ENCODE results near the gene TAS1R3.

TAS1R3 gene

DNA sequence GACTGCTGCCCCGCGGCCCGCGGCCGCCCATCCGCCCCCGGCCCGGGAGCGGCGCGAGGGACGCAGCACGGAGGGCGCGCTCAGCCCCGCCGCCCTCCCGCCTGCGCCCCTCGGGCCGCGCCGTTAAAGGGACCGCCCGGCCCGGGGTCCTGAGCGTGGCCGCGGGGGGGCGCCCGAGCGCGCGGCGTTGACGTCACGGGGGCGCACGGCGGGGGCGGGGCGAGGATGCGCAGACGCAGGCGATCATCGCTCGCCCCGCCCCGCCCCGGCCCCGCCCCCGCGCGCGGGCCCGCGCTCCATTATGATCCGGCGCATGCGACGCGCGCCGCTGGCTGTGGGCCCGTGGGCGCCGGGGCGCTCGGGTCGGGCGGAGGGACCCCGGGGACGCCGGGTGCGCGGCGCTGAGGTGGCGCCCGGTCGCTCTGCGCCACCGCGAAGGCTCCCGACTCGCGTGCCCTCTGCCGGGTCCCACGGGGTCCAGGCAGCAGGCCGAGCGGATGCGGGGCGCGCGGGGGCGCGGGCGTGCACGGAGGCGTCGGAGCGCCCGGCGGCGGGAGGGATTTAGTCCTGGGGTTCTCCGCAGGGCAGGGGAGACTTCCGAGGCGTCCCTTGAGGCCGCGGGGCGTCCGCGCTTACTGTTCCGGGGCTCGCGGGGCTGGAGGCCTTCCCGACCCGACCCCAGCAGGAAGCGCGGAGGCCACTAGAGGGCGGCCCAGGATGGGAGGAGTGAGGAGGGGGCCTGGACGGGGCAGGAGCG lies 18.4 kb downstream of the TAS1R3 start, which contains the start of gene DVL1:
Gene DVL1 (minus strand): TSS at position 163 of the 757 bp plus-strand sequence. CDS start 353 bp downstream, outside the sequence.
- in situ Hi-C loops (cut with MboI; ENCODE audit: low sequenced_read_pairs) = no loop called here

DNA sequence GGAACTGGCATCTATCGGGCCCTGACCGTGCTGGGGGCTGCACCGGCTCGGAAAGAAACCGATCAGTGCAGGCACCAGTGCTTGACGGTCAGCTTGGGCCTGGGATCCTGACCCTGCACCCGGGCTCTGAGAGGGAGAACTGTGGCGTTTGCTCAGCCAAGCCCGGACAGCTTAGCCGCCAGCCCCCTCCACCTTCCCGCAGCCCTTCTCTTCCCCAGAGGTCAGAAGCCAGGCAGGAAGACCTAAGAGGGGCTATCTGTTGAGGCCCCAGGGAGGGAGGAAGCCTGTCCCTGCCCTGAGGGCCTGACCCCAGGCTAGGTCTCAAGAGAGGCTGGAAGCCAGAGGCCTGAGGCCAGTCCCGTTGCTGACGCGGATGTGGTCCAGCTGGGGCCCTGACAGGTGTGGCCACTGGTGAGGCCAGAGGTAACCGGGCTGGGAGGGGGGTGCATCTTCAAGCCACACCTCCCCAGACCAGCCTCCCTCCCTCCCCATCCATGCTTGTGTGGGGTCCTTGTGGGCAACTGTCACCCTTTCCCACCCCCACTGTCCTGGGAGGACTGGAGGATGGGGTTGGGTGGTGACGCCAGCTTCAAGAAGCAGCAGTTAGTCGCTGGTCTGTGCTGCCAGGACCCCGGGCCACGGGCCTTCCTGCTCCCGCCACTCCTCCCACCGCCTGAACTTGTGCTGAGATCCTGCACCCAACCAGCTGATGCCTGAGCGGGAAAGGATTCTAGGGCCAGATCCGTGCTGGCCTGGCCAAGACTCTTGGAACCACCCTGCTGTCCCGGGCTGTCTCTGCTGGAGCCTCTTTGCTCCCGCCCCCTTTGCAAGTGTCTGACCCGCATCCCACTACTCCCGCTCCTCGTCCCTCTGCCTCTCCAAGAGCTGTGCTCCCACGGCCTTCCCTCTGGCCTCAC lies 20.7 kb downstream of the TAS1R3 start:
- in situ Hi-C loops (cut with MboI; ENCODE audit: low sequenced_read_pairs) = no loop called here

DNA sequence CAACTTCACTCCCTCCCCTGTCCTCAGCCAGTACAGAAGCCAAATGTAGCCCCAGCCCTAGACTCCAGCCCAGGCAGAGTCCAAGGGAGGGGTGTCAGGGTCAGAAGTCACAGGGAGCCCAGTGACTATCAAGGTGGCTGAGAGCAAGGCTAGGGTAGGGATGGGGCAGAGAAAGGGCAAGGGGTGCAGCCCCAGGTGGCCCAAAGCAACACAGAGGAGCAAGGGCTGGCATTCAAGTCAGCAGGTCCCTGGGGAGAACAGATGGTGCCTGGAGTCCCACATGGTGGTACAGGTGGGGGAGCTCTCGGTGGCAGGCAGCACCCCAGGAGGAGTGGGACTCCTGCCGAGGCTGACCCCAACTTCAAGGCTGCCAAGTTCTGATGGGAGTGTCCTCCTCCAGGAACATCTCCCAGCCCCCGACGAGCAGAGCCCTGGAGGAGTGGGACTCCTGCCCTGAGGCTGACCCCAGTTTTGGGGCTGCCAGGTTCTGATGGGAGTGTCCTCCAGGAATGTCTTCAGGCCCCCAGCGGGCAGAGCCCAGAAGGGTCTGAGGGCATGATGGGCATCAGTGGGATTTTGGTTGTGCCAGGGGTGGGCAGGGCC lies 21.8 kb downstream of the TAS1R3 start:
- in situ Hi-C loops (cut with MboI; ENCODE audit: low sequenced_read_pairs) = no loop called here

DNA sequence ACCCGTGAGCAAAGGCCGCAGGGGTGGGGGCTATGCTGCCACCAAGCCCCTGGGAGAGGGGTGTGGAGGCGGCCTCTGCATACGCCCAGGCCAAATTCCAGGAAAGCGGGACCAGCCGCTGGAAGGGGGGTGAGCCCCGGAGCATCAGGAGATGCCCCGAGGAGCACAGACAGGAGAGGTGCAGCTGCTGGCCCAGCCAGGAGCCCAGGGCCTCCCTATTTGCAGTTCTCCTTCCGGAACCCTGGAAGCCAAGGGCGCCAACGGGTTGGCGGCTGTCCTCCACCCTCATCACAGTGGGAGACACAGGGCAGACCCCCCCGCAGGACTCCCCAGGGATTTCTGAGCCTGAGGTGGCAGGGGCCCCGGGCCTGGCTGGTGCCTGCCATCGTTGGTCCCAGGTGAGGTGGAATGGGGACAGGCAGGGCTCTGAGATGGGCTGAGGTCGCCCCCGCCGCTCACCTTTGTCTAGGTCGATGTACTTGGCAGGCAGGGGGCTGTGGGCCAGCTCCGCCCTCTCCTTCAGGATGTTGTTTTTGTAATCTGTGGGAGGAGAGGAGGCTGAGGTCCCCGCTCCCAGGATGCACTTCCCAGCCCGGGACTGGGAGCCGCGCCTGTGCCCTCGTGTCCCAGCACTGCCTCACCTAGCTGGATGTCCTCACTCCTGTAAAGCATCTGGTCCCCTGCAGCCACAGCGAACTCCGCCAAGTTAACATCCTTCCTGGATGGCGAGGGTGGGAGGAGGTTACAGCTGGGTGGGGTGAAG lies 22.5 kb downstream of the TAS1R3 start:
- in situ Hi-C loops (cut with MboI; ENCODE audit: low sequenced_read_pairs) = no loop called here

DNA sequence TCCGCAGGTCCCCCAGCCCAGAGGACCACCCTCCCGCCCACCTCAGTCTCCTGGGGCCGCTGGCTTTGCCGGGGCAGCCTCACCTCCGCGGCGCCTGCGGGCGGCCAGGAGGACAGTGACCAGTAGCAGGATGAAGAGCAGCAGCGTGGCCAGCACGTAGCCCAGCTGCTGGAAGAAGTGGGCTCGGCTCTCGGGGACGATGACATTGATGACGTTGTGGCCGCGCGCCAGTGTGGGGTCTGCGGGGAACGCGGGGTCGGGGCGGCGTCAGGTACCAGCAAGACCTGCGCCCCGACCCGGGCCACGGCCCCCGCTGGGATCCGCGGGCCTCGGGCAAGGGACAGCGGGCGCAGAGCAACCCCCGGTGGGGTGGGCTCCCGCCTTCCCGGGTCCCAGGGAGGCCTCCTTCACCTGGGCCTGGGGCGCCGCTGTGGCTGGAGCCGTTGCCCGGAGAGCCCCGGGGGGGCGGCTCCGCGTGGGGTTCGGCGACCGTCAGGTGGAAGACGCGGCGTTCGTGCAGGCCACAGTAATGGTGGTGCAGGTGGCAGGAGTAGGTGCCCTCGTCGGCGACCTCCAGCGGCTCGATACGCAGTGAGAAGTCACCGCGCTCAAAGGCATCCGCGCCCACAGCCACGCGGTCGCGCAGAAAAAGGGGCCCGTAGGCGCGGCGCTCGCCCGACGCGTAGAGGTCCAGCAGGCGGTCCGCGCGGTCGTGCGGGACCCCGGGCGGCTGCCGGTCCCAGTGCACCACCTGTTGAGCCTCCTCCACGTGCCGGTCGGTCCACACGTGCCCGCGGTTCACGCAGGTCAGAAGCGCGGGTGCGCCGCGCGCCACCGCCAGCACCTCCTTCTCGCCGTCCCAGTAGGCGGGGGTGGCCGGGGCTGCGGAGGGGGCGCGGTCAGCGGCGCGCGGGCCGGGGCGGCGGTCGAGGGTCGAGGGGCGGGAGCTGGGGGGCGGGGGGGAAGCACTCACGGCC lies 23.5 kb downstream of the TAS1R3 start:
- in situ Hi-C loops (cut with MboI; ENCODE audit: low sequenced_read_pairs) = no loop called here

DNA sequence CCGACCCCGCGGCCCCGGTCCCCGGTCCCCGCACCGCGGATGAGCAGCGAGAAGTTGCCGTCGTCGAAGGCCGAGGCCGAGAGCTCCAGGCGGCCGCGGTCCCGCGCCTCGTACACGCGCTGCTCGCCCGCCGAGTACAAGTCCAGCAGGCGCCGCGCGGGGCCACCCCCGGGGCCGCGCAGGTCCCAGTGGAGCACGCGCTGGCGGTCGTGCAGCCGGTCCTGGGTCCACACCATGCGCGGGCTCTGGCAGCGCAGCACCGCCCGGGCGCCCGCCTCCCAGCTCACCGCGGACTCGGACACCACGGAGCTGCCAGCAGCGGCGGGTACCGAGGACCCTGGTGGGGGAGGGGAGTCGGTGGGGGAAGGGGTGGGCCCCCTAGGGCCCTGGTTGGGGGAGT lies 24.3 kb downstream of the TAS1R3 start:
- in situ Hi-C loops (cut with MboI; ENCODE audit: low sequenced_read_pairs) = no loop called here

DNA sequence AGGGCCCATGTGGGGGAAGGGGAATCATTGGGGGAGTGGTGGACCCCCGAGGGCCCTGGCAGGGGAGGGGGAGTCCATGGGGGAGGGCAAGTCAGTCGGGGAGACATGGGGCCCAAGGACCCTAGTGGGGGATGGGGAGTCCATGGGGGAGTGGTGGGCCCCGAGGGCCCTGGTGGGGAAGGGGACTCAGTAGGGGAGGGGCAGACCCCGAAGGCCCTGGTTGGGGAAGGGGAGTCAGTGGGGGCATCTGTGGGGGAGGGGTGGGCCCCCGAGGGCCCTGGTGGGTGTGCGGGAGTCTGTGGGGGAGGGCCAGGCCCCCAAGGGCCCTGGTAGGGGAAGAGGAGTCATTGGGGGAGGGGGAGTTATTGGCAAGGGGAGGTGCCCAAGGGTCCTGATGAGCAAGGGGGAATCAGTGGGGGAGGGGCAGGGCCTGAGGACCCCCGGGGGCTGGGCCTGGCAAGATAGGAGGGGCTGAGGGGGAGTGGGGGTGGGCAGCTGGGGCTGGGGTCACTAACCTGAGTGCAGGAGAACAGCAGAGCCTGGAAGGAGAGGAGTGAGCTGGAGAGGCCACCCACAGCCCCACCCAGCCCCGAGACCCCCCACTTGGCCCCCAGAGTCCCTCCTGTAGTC lies 25.2 kb downstream of the TAS1R3 start:
- in situ Hi-C loops (cut with MboI; ENCODE audit: low sequenced_read_pairs) = no loop called here

DNA sequence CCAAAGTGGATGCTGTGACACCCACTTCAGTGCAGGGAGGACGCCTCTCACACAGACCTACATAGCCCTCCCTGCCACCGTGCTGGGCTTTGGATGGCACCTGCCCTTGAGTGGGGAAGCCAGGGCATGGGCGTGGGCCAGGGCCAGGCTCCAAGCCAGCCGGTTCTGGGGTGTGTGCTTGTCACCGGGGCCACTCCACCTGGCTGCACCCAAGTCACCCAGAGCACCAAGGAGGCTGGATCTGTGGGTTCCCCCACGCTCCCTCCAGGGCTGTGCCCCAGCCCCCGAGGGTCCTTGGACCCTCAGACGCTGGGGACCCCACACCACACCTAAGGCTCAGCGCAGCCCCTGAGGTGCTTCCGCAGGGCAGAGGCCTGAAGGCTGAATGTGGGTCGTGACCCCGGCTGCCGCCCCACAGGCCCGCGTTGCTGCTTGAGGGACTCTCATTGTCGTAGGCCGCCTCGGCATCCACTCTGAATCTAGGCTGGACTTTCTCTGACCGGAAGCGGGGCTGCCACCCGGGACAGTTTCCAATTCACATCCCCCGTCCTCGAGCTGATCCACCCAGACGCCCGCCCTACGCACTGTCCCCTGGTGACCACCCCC lies 25.8 kb downstream of the TAS1R3 start:
- in situ Hi-C loops (cut with MboI; ENCODE audit: low sequenced_read_pairs) = no loop called here

DNA sequence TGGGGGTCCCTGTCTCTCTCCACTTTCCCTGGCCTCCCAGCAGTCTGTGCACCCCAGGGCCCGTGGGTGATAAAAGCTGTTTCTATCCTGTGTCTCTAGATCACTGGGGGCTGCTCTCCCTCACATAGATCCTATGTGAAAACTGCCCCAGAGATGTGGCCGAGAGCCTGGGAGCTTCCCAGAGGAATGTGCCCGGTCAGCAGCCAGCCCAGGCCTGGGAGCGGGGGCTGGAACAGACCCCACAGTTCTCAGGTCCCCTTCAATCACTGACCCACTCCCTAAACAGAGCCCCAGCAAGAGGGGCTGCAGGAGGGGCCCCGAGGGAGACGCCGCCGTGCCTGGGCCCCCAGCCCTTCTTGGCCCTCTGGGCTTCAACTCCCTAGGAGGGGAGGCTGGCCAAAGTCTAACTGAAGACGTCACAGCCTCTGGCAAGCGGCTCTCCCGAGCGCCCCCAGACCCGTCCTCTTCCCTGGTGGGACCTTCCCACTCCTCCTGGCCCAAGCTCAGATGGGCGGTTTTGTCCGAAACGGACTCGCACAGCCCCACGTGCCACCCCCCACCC lies 26.9 kb downstream of the TAS1R3 start:
- in situ Hi-C loops (cut with MboI; ENCODE audit: low sequenced_read_pairs) = no loop called here

DNA sequence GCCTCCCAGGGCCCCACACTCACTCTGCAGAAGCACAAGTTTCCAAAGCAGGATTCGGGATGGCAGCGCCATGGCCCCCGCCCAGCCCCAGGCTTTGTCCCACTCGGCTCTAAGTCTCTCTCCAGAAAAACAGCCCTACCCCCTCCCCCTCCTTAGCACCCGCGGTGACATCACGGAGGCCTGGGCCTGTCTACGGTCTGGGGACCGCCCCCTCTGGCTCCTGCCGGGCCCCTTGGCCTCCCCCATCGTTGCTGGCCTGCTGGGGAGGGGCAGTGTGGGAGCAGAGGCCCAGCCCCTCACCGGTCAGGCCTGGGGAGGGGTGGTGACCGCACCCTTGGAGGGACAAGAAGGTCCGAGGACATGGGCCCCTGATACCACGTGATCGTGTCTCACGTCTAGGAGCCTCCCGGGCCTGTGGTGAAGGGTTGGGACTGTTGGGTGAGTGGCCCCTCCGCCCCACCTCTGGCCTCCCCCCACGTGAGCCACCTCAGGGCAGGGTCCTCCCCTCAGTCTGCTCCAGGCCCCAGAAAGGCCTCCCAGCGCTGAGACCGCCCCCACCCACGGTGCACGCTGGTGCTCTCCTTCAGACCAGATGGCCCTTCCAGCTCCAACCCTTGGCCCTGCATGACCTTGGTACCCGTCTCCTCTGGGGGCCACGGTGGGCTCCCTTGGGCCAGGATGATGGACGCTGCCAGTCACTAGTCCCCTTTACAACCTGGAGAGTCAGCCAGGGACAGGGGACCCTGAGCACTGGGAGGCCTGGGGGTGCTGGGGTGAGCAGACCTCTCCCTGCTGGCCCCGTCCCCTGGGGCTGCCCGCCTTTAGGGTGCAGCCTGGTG lies 27.6 kb downstream of the TAS1R3 start, which contains the start of gene MXRA8:
Gene MXRA8 (minus strand): TSS at position 123 of the 839 bp plus-strand sequence. CDS start 51 bp downstream, at position 72.
- in situ Hi-C loops (cut with MboI; ENCODE audit: low sequenced_read_pairs) = no loop called here

DNA sequence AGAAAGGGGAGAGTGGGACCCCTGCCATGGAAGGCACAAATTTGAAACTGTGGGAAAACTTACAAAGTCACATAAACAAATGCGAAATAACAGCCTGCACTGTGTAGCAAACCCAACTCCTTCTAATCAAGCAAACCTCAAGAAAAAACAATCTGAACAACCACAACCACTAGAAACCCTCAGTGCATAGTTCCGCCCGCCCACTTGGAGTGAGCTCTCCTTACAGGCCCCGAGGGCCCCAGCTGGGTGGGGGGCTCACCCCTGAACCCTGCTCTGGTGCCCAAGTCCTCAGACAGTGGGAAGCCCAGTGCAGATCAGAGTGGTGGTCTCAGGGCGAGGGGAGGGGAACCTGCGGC lies 28.2 kb downstream of the TAS1R3 start:
- in situ Hi-C loops (cut with MboI; ENCODE audit: low sequenced_read_pairs) = no loop called here

DNA sequence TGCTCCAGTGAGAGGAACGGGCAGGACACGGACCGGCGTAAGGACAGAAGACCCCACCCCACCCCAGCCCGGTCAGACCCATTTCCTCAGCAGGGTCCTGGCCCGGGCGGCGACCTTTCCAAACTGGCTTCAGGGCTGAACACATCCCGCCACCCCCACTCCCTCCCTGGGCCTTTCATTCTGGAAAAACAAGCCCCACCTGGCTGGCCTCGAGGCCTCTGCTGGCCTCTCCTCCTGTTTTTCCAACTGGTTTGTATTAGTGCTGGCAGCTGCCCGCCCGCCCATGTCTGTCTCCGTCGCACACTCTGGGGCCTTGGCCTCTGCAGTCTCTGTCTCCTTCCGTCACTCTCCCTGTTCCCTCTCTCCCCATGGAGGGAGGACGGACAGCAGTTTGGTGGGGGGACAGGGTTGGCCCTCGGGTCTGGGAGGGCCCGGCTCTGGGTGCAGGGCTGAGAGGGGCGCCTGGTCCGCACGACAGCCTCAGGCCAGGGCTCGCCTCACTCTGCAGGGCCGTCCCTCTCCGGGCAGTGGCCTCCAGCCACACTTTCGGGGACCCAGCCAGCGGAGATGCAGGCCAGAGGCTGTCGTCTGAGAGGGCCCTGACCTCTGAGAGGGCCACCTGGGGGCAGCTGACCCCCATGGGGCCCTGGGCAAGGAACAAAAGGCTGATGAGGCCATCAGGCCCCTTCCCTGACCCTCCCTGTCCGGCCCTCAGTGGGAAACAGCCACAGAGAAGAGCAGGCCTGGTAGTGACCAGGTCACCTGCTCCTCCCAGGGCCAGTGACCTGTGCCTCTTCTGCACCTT lies 28.8 kb downstream of the TAS1R3 start:
- in situ Hi-C loops (cut with MboI; ENCODE audit: low sequenced_read_pairs) = no loop called here

DNA sequence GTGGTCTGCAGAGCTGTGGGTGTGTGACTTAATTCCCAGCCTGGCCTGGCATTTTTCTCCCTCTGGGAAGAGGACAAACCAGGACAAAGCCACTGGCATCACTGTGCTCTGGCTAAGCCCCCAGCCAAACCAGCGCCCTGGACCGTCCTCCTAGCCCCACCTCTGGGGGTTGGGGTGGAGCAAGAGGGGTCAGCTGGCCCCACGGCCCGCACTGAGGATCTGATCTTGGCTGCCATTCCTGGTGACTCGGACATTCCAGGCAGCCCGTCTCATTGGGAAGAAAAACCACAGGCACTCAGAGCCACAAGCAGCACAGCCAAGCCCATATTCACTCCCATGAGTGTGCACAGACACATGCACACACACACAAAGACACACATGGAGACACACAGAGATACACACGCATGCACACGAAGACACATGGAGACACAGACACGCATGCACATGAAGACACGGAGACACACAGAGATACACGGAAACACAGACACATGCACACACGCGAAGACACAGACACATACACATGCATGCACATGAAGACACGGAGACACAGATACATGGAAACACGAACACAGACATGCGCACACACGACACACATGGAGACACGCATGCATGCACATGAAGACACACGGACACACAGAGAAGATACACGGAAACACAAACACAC lies 29.6 kb downstream of the TAS1R3 start:
- in situ Hi-C loops (cut with MboI; ENCODE audit: low sequenced_read_pairs) = no loop called here

DNA sequence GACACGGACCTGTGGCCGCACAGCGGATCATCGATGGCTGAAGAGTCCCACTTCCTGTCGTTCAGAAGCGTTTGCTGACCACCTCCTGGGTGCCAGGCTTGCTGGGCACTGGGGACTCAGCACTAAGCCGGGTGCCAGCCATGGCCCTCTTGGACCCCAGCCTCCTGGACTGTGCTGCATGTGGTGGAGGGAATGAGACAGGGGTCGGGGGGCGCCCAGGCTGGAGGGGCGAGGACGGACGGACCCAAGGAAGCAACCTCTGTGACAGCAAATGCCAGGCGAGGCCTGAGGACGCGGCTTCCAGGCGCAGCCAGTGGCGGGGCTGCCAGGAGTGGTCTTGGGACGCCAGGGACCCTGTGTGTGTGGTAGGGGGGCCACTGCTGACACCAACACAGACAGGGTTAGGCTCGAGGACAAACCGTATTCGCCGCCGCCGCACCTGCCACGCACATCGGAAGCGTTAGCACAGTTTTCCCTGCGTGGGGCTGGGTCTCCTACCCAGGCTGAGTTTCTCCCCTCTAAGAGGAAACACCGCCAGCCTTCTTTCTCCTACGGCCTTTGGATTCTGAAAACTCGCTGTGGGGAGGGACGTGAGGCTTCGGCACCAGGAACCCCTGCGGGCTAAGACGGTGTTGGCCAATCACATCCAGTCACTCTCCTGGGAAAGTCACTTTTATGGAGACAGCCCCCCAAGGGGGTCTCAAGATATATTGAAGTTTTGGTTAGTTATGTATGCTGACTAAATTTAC lies 30.3 kb downstream of the TAS1R3 start:
- in situ Hi-C loops (cut with MboI; ENCODE audit: low sequenced_read_pairs) = no loop called here

DNA sequence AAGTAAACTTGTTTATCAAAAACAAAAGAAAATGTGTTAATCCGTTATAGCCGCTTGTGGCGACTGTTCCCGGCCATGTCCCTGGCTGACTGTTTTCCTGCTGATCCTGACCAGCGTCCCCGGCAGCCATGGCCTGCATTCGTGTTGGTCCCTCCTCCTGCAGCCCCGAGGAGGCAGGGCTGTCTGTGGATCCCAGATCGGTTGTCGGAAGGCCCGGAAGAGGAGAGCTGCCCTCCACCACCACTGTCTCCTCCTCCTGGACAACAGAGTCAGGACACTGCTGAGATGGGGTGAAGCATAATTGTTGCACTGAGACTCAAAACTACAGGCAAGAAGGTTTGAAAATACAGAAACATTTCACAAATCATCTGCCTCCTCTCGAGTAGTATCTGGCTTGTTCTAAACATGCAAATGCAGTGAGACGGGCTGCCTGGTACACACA lies 30.9 kb downstream of the TAS1R3 start:
- in situ Hi-C loops (cut with MboI; ENCODE audit: low sequenced_read_pairs) = no loop called here
